K562 (cell line): ENCODE results near the gene OPCML. TPM values are rescaled to one million over a fixed set of nuclear protein-coding genes. Genes with fewer than 3 reads are reported as not detected.

Source experiments
- ATAC-seq: fragments of 200-7000 bp; cut with Tn5 transposase; 3 replicates; pipeline ENCODE4 v1.9.1; 2020; ENCODE audit warnings: moderate library complexity
- BruUV-seq: library from RNA; stranded (reverse); fragments of 400-500 nt; replicated peaks from 2 replicates; lab custom pipeline; 2021; lab: Mats Ljungman, UMichigan
- CTCF ChIA-PET: fragments of 300-600 bp; formaldehyde crosslinking; extraction: SDS; loops from one replicate; lab custom pipeline; 2021; ENCODE audit warnings: low intra/inter-chr PET ratio; lab: Yijun Ruan, JAX
- POLR2A ChIA-PET: fragments of 300-600, 350-650 bp; sonication (Branson Sonifier 250); formaldehyde crosslinking; extraction: SDS; loops from one replicate; lab custom pipeline; 2021; ENCODE audit warnings: antibody characterized with exemption, inconsistent platforms; lab: Yijun Ruan, JAX
- DNase-seq, 4 experiments: peaks; one replicate each; pipeline versions ENCODE4 v3.0.0 to v3.0.0-alpha.2; 2011 to 2018; ENCODE audit warnings: low spot score in 3 of 4, mixed read lengths in 3 of 4; ENCODE audit errors: extremely low read depth in 1 of 4
- FAIRE-seq: peaks from 2 replicates; lab custom pipeline; 2011; peaks lifted over from hg19 to GRCh38; lab: Jason Lieb, UNC
- H2AFZ ChIP-seq: 2 replicates; pipeline ENCODE4 v1.6.0; 2011; ENCODE audit warnings: low read depth, low read length, control low read depth, inconsistent platforms
- H3K27ac ChIP-seq: fragments of 200-600 bp; 3 replicates; pipeline ENCODE4 v1.8.0; 2011; ENCODE audit warnings: low read depth, mild to moderate bottlenecking, control low read depth, inconsistent platforms, low read length, moderate library complexity, mixed read lengths; ENCODE audit errors: extremely low read depth
- H3K27me3 ChIP-seq, 2 experiments: fragments of 300-600 bp in 1 of 2; 2 replicates in 1 of 2; 3 replicates in 1 of 2; pipeline versions ENCODE4 v1.6.0 to v1.8.0; 2011; ENCODE audit warnings: inconsistent platforms in 2 of 2, low read length in 2 of 2, mild to moderate bottlenecking in 1 of 2, mixed read lengths in 1 of 2, moderate library complexity in 1 of 2; ENCODE audit not compliant: control insufficient read depth in 2 of 2, insufficient read depth in 2 of 2
- H3K36me3 ChIP-seq: fragments of 300-600 bp; 3 replicates; pipeline ENCODE4 v1.8.0; 2011; ENCODE audit warnings: mild to moderate bottlenecking, low read length, inconsistent platforms; ENCODE audit not compliant: control insufficient read depth, insufficient read depth
- H3K4me1 ChIP-seq, 2 experiments: fragments of 200-600 bp in 1 of 2; replicated peaks in 1 of 2; 2 replicates in 1 of 2; 3 replicates in 1 of 2; pipeline versions ENCODE4 v1.5.1 to v1.8.0; 2011; ENCODE audit warnings: inconsistent platforms in 2 of 2, low read length in 2 of 2, mild to moderate bottlenecking in 1 of 2, mixed read lengths in 1 of 2, moderate library complexity in 1 of 2; ENCODE audit not compliant: control insufficient read depth in 2 of 2, insufficient read depth in 2 of 2
- H3K4me2 ChIP-seq: 2 replicates; pipeline ENCODE4 v1.6.1; 2011; ENCODE audit warnings: low read length, control low read depth, inconsistent platforms, mixed read lengths; ENCODE audit not compliant: insufficient read depth
- H3K4me3 ChIP-seq: fragments of 200-600 bp; sonication (generic), shearing (Covaris generic); 2 replicates; pipeline ENCODE4 v1.5.1; 2016; ENCODE audit warnings: control low read depth, inconsistent platforms
- H3K79me2 ChIP-seq: fragments of 200-600 bp; 3 replicates; pipeline ENCODE4 v1.8.0; 2011; ENCODE audit warnings: low read length, inconsistent platforms; ENCODE audit not compliant: control insufficient read depth, insufficient read depth
- H3K9ac ChIP-seq, 2 experiments: 2 replicates each; pipeline versions ENCODE4 v1.6.0 to v1.6.1; 2011; ENCODE audit warnings: low read depth in 2 of 2, low read length in 2 of 2, control low read depth in 1 of 2, inconsistent platforms in 1 of 2, mild to moderate bottlenecking in 1 of 2, mixed read lengths in 1 of 2; ENCODE audit not compliant: insufficient read depth in 1 of 2
- H3K9me1 ChIP-seq: one replicate; pipeline ENCODE4 v1.6.0; 2011; ENCODE audit warnings: inconsistent platforms, mild to moderate bottlenecking, low read length, moderate library complexity; ENCODE audit not compliant: control insufficient read depth, insufficient read depth
- H3K9me3 ChIP-seq: replicated peaks from 2 replicates; pipeline ENCODE4 v1.5.1; 2011; ENCODE audit warnings: low read depth, low read length, inconsistent platforms; ENCODE audit not compliant: control insufficient read depth, insufficient read depth
- H4K20me1 ChIP-seq: replicated peaks from 2 replicates; pipeline ENCODE4 v1.6.1; 2011; ENCODE audit warnings: low read length, inconsistent platforms, mixed read lengths; ENCODE audit not compliant: control insufficient read depth, insufficient read depth
- ARID4B ChIP-seq: sonication (generic); formaldehyde crosslinking; IDR thresholded peaks from 2 replicates; pipeline ENCODE4 v1.8.0; 2022; ENCODE audit warnings: mild to moderate bottlenecking, missing genetic modification reagents
- BDP1 ChIP-seq: IDR thresholded peaks from 3 replicates; pipeline ENCODE4 v1.6.1; 2011; ENCODE audit not compliant: insufficient read length, insufficient read depth
- BRD9 ChIP-seq: fragments of 450-650 bp; IDR thresholded peaks from 2 replicates; pipeline ENCODE4 v1.6.1; 2018; ENCODE audit warnings: low read depth; ENCODE audit not compliant: partially characterized antibody
- CTCF ChIP-seq, 3 experiments: IDR thresholded peaks in 2 of 3; conservative IDR thresholded peaks in 1 of 3; 2 replicates each; pipeline ENCODE4 v1.5.1; 2011 to 2012; ENCODE audit warnings: low read length in 3 of 3, mild to moderate bottlenecking in 3 of 3, control low read depth in 2 of 3, improper control_type of control experiment in 1 of 3, inconsistent platforms in 1 of 3, low read depth in 1 of 3, mixed read lengths in 1 of 3, moderate library complexity in 1 of 3; ENCODE audit not compliant: insufficient read depth in 2 of 3
- EHMT2 ChIP-seq: fragments of 450-650 bp; IDR thresholded peaks from 2 replicates; pipeline ENCODE4 v1.6.1; 2018; ENCODE audit warnings: antibody characterized with exemption
- HMG20B ChIP-seq: fragments of 250-450 bp; sonication (Bioruptor Pico); IDR thresholded peaks from 2 replicates; pipeline ENCODE4 v1.5.0; 2021; ENCODE audit warnings: mild to moderate bottlenecking
- HNRNPH1 ChIP-seq: fragments of 200-400 bp; formaldehyde crosslinking; optimal IDR thresholded peaks from 2 replicates; pipeline ENCODE3; 2017; ENCODE audit warnings: low read depth, mild to moderate bottlenecking, low read length, moderate library complexity
- MTA2 ChIP-seq: fragments of 450-650 bp; IDR thresholded peaks from 2 replicates; pipeline ENCODE4 v1.6.1; 2016; ENCODE audit warnings: low read depth
- PHF20 ChIP-seq: fragments of 450-650 bp; IDR thresholded peaks from 2 replicates; pipeline ENCODE4 v1.6.1; 2018; ENCODE audit not compliant: partially characterized antibody
- ZBTB34 ChIP-seq: fragments of 250-450 bp; sonication (Bioruptor Pico); IDR thresholded peaks from 2 replicates; pipeline ENCODE4 v1.8.0; 2021; ENCODE audit warnings: mild to moderate bottlenecking, moderate library complexity
- ZBTB7A ChIP-seq: IDR thresholded peaks from 2 replicates; pipeline ENCODE4 v1.6.1; 2011; ENCODE audit warnings: low read depth, mild to moderate bottlenecking, low read length, moderate library complexity, borderline replicate concordance; ENCODE audit not compliant: control insufficient read depth
- ZNF165 ChIP-seq: fragments of 250-450 bp; sonication (Bioruptor Pico); IDR thresholded peaks from 2 replicates; pipeline ENCODE4 v1.4.0; 2020; ENCODE audit warnings: borderline replicate concordance
- ZNF253 ChIP-seq: fragments of 250-450 bp; sonication (Bioruptor Pico); conservative IDR thresholded peaks from 2 replicates; pipeline ENCODE4 v1.6.1; 2021; ENCODE audit warnings: mild to moderate bottlenecking
- ZNF511 ChIP-seq: sonication (generic); formaldehyde crosslinking; IDR thresholded peaks from 2 replicates; pipeline ENCODE4 v1.8.0; 2022; ENCODE audit warnings: mild to moderate bottlenecking, missing genetic modification reagents
- ZNF644 ChIP-seq: fragments of 200-800 bp; sonication (Bioruptor generic); IDR thresholded peaks from 2 replicates; pipeline ENCODE4 v1.6.1; 2016; ENCODE audit warnings: low read depth, missing genetic modification characterization, missing compliant biosample characterization
- WGBS: fragments of 100-300 bp; shearing (Covaris generic); methylation state at CpG from one replicate; pipeline ENCODE4 v1.1.6; 2016; ENCODE audit warnings: low coverage, mixed read lengths; ENCODE audit not compliant: insufficient coverage; ENCODE audit errors: missing lambda C conversion rate; 5-methylcytosine and 5-hydroxymethylcytosine counted together
- in situ Hi-C: fragments of 300-500 bp; cut with MboI; formaldehyde crosslinking; loops from 4 replicates; pipeline ENCODE4 v1.15.0; 2018; ENCODE audit warnings: inconsistent platforms, mixed read lengths
- intact Hi-C: fragments of 100-400 bp; cut with micrococcal nuclease; formaldehyde crosslinking; loops from 2 replicates; pipeline ENCODE4 v1.14.2; 2022
- polyA plus RNA-seq, 8 experiments: library from polyadenylated mRNA; depleted of rRNA in 4 of 8; stranded (reverse) in 5 of 8; unstranded in 3 of 8; fragments of >200 nt; fragmentation: Nextera tagmentation in 2 of 8; fragmentation: Illumina TruSeq in 1 of 8; extraction: Ambion mirVana in 2 of 8; extraction: Trizol in 1 of 8; gene quantifications; 2 replicates each; pipeline versions ENCODE4 v1.2.1 to v1.2.3, GENCODE V29; 2011 to 2014; ENCODE audit warnings: inconsistent platforms in 1 of 8, missing spikeins in 1 of 8
- total RNA-seq, 7 experiments: library from RNA; depleted of rRNA in 6 of 7; stranded (reverse); fragments of >200 nt in 6 of 7; fragmentation: Illumina TruSeq in 2 of 7; extraction: Trizol in 2 of 7; gene quantifications; 2 replicates each; pipeline versions ENCODE4 v1.2.1 to v1.2.3, GENCODE V29; 2011 to 2021; ENCODE audit warnings: low replicate concordance in 1 of 7

OPCML gene
- total and polyA plus RNA-seq, 9 of the 15 experiments (the other 6 are each of a cell fraction or from before 2014, with no cell fraction given) = not detected

GRCh38 chr11:133106417-133106816, 425.9 kb downstream of the OPCML start:
- no peaks in the 10 kb centered on the region for H3K36me3 ChIP-seq
- CTCF ChIA-PET = no interaction called here
- no TSS peak for BruUV-seq
- H3K9me3 ChIP-seq = no peaks in the 10 kb centered on the region
- H2AFZ ChIP-seq = no peak overlapping the region
- FAIRE-seq (no peak), ATAC-seq (no peak), DNase-seq (no peak)
- H3K79me2 ChIP-seq = no peaks in the 10 kb centered on the region
- no peak overlapping the region for H3K4me3 ChIP-seq
- 6% methylated on average over 1 of the region's 1 CpG for WGBS
- intact Hi-C loops = no loop called here
- no peak for TF ChIP-seq ARID4B (CRISPR knock-in tag)
- TF ChIP-seq MTA2 = no peak
- TF ChIP-seq PHF20 = no peak
- no peak for TF ChIP-seq BDP1
- no peak for TF ChIP-seq CTCF (IDR thresholded peaks at IDR 0.05 in 2 of 3, conservative IDR thresholded peaks at IDR 0.05 in 1 of 3; ENCODE audit: insufficient read depth in 2 of 3, low read depth in 1 of 3, low read length in 3 of 3)
- no peak for TF ChIP-seq ZNF165
- no peak for TF ChIP-seq ZNF253 (CRISPR knock-in tag)
- no peak for TF ChIP-seq HMG20B (CRISPR knock-in tag)
- TF ChIP-seq ZNF644 (tag) = no peak
- TF ChIP-seq ZBTB7A = no peak
- no peak for TF ChIP-seq EHMT2
- no peak for TF ChIP-seq ZNF511
- no peak for TF ChIP-seq ZBTB34 (CRISPR knock-in tag)
- TF ChIP-seq BRD9 = no peak
- no peak for TF ChIP-seq HNRNPH1
- TF ChIP-seq, all 486 proteins: peak for 0
- Histone ChIP-seq H3K9me1 (no peaks in the 10 kb centered on the region), H3K4me2 (no peak overlapping the region), H3K27ac (no peak overlapping the region), H3K4me1 (no peaks in the 10 kb centered on the region), H3K9ac (no peak overlapping the region), H3K27me3 (no peaks in the 10 kb centered on the region), H4K20me1 (no peaks in the 10 kb centered on the region)
- in situ Hi-C loops = no loop called here
- POLR2A ChIA-PET = no interaction called here
